ENCODE data around the gene FGF14. TPM values are rescaled to one million over a fixed set of nuclear protein-coding genes. Genes with fewer than 3 reads are reported as not detected.

Gene FGF14
- total RNA-seq, 1 experiment from 2014 or later, result 0.22 TPM

- Histone ChIP-seq H4K8ac (replicated peaks; ENCODE audit: insufficient read length, low read depth, low read length) (no peak overlapping the region), H2BK5ac (ENCODE audit: insufficient read length, low read length) (no peak overlapping the region), H3K9me3 (ENCODE audit: control insufficient read depth, low read depth, low read length) (no peaks in the 10 kb centered on the region), H3K27ac (ENCODE audit: insufficient read length, low read depth, low read length) (no peak overlapping the region), H3K23ac (ENCODE audit: insufficient read length, low read depth, low read length) (no peak overlapping the region), H3K56ac (ENCODE audit: insufficient read length, low read depth, low read length) (no peak overlapping the region), H3K4ac (ENCODE audit: low read depth, low read length) (no peak overlapping the region), H3T11ph (ENCODE audit: low read length) (no peak overlapping the region), H2BK15ac (ENCODE audit: low read depth, low read length) (no peak overlapping the region), H4K20me1 (ENCODE audit: control insufficient read depth, insufficient read depth, insufficient read length) (no peaks in the 10 kb centered on the region), H3K79me1 (ENCODE audit: insufficient read depth, low read depth, low read length, poor library complexity, severe bottlenecking) (no peaks in the 10 kb centered on the region), H4K5ac (ENCODE audit: insufficient read length, low read depth, low read length) (no peak overlapping the region), H2BK120ac (ENCODE audit: low read depth, low read length, poor library complexity, severe bottlenecking) (no peak overlapping the region), H2AFZ (ENCODE audit: low read length) (no peak overlapping the region), H3K18ac (ENCODE audit: insufficient read length, low read depth, low read length) (no peak overlapping the region), H3K27me3 (ENCODE audit: insufficient read depth, low read length) (no peaks in the 10 kb centered on the region), H2BK20ac (ENCODE audit: low read depth, low read length, poor library complexity, severe bottlenecking) (no peak overlapping the region), H3K14ac (ENCODE audit: insufficient read depth, low read length) (no peak overlapping the region), H3K79me2 (ENCODE audit: insufficient read depth, low read length) (no peaks in the 10 kb centered on the region), H2AK5ac (ENCODE audit: insufficient read length, low read length) (no peak overlapping the region), H4K91ac (ENCODE audit: insufficient read length, low read depth, low read length) (no peak overlapping the region), H3K9ac (ENCODE audit: extremely low read depth, insufficient read length, low read length) (no peak overlapping the region), H2BK12ac (ENCODE audit: insufficient read length, low read depth, low read length) (no peak overlapping the region), H3K23me2 (ENCODE audit: insufficient read length, low read depth, low read length, poor library complexity, severe bottlenecking) (no peaks in the 10 kb centered on the region), H3K4me2 (ENCODE audit: insufficient read depth, insufficient read length, low read length) (no peak overlapping the region), H3K4me1 (ENCODE audit: insufficient read depth, low read length) (no peaks in the 10 kb centered on the region)
- Mint-ChIP-seq H3K4me3 (no peak overlapping the region), H3K4me1 (peaks cover 9 to 10% of the 10 kb centered on the region in 2 experiments; a peak in 3 of 4 replicates), H3K27ac (no peak overlapping the region), H3K27me3 (ENCODE audit: low read depth) (no peaks in the 10 kb centered on the region), H3K36me3 (ENCODE audit: insufficient read depth in 1 of 3, low read depth in 3 of 3) (no peaks in the 10 kb centered on the region), H3K9me3 (peaks cover 0 to 3% of the 10 kb centered on the region in 2 experiments; a peak in 1 of 5 replicates)
- TF ChIP-seq CTCF (conservative IDR thresholded peaks at IDR 0.05), result no peak
- no peak for DNase-seq
Measured at GRCh38 chr13:101946401-101946800, 455.4 kb downstream of the FGF14 start.

Data from H9 (cell line).